SK-N-SH (cell line): ENCODE measurements around the gene MYLK2. TPM values are rescaled to one million over a fixed set of nuclear protein-coding genes. Genes with fewer than 3 reads are reported as not detected.

Experiments
- CTCF ChIA-PET: fragments of 300-600, 350-600 bp; formaldehyde crosslinking; extraction: SDS; loops from one replicate; lab custom pipeline; 2021; lab: Yijun Ruan, JAX
- POLR2A ChIA-PET: fragments of 350-600 bp; sonication (Branson Sonifier 250); formaldehyde crosslinking; extraction: SDS; loops from one replicate; lab custom pipeline; 2020; ENCODE audit warnings: antibody characterized with exemption, inconsistent platforms; lab: Yijun Ruan, JAX
- DNase-seq: peaks from one replicate; pipeline ENCODE4 v3.0.0; 2012
- H2AFZ ChIP-seq: fragments of 200-600 bp; sonication (generic); 2 replicates; pipeline ENCODE4 v1.8.1; 2016; ENCODE audit warnings: antibody characterized with exemption, mild to moderate bottlenecking, low read depth
- H3F3A ChIP-seq: fragments of 200-600 bp; sonication (generic); replicated peaks from 2 replicates; pipeline ENCODE3; 2016; ENCODE audit warnings: antibody characterized with exemption, mild to moderate bottlenecking; ENCODE audit not compliant: insufficient read depth
- H3K27ac ChIP-seq, 2 experiments: fragments of 200-500 bp in 1 of 2; fragments of 200-600 bp in 1 of 2; sonication (Bioruptor generic) in 1 of 2; sonication (generic), shearing (Covaris generic) in 1 of 2; 2 replicates each; pipeline versions ENCODE4 v1.5.1 to v1.6.1; 2014 to 2016; ENCODE audit warnings: low read depth in 2 of 2, inconsistent platforms in 1 of 2, low read length in 1 of 2, mild to moderate bottlenecking in 1 of 2, mixed read lengths in 1 of 2
- H3K27me3 ChIP-seq: fragments of 200-600 bp; sonication (generic), shearing (Covaris generic); 2 replicates; pipeline ENCODE4 v1.6.1; 2016; ENCODE audit warnings: mixed run types; ENCODE audit not compliant: insufficient read depth
- H3K36me3 ChIP-seq, 2 experiments: fragments of 200-500 bp in 1 of 2; fragments of 200-600 bp in 1 of 2; sonication (Bioruptor generic) in 1 of 2; sonication (generic) in 1 of 2; replicated peaks in 1 of 2; 2 replicates each; pipeline versions ENCODE3 to v1.5.1; 2014 to 2016; ENCODE audit warnings: low read length in 1 of 2, mild to moderate bottlenecking in 1 of 2; ENCODE audit not compliant: insufficient read depth in 2 of 2, control insufficient read depth in 1 of 2
- H3K4me1 ChIP-seq, 2 experiments: fragments of 200-500 bp in 1 of 2; fragments of 200-600 bp in 1 of 2; sonication (Bioruptor generic) in 1 of 2; sonication (generic), shearing (Covaris generic) in 1 of 2; 2 replicates each; pipeline versions ENCODE4 v1.5.1 to v1.6.1; 2014 to 2016; ENCODE audit warnings: low read depth in 1 of 2, low read length in 1 of 2, mixed run types in 1 of 2; ENCODE audit not compliant: insufficient read depth in 2 of 2, control insufficient read depth in 1 of 2
- H3K4me2 ChIP-seq: fragments of 200-600 bp; sonication (generic), shearing (Covaris generic); 2 replicates; pipeline ENCODE4 v1.6.1; 2017; ENCODE audit warnings: mixed run types
- H3K4me3 ChIP-seq, 2 experiments: fragments of 200-500 bp in 1 of 2; fragments of 200-600 bp in 1 of 2; sonication (Bioruptor generic) in 1 of 2; sonication (generic), shearing (Covaris generic) in 1 of 2; 2 replicates each; pipeline versions ENCODE4 v1.5.1 to v1.8.1; 2014 to 2016; ENCODE audit warnings: low read depth in 2 of 2, inconsistent platforms in 1 of 2, low read length in 1 of 2, mild to moderate bottlenecking in 1 of 2, mixed read lengths in 1 of 2, moderate library complexity in 1 of 2
- H3K79me2 ChIP-seq: fragments of 200-600 bp; sonication (generic); 2 replicates; pipeline ENCODE4 v1.8.1; 2017; ENCODE audit warnings: mild to moderate bottlenecking; ENCODE audit not compliant: insufficient read depth
- H3K9ac ChIP-seq: fragments of 200-600 bp; sonication (generic); 2 replicates; pipeline ENCODE4 v1.6.1; 2017; ENCODE audit warnings: mixed run types
- H3K9me2 ChIP-seq: fragments of 200-600 bp; sonication (generic); 2 replicates; pipeline ENCODE4 v1.6.1; 2017; ENCODE audit warnings: mixed run types
- H3K9me3 ChIP-seq: fragments of 200-600 bp; sonication (generic); 2 replicates; pipeline ENCODE4 v1.6.1; 2017; ENCODE audit warnings: mixed run types, mild to moderate bottlenecking, moderate library complexity
- H4K20me1 ChIP-seq: fragments of 200-600 bp; sonication (generic); 2 replicates; pipeline ENCODE4 v1.6.1; 2017; ENCODE audit warnings: mild to moderate bottlenecking, mixed run types; ENCODE audit not compliant: insufficient read depth
- CHD2 ChIP-seq: fragments of 150-350 bp; IDR thresholded peaks from 2 replicates; pipeline ENCODE4 v1.6.1; 2018; ENCODE audit warnings: low read length; ENCODE audit not compliant: partially characterized antibody
- ELF1 ChIP-seq: IDR thresholded peaks from 2 replicates; pipeline ENCODE4 v1.4.0; 2012
- EP300 ChIP-seq, 2 experiments: IDR thresholded peaks; 2 replicates each; pipeline versions ENCODE4 v1.4.0 to v1.6.1; 2012; ENCODE audit warnings: borderline replicate concordance in 1 of 2, low read depth in 1 of 2, low read length in 1 of 2
- GABPA ChIP-seq: IDR thresholded peaks from 2 replicates; pipeline ENCODE4 v1.4.0; 2012; ENCODE audit warnings: low read depth, mild to moderate bottlenecking
- NFIC ChIP-seq: IDR thresholded peaks from 2 replicates; pipeline ENCODE4 v1.4.0; 2012; ENCODE audit warnings: borderline replicate concordance
- PBX3 ChIP-seq: IDR thresholded peaks from 2 replicates; pipeline ENCODE4; 2012
- RAD21 ChIP-seq: IDR thresholded peaks from 2 replicates; pipeline ENCODE4 v1.6.1; 2012; ENCODE audit warnings: mild to moderate bottlenecking, low read length
- RCOR1 ChIP-seq: fragments of 150-350 bp; IDR thresholded peaks from 2 replicates; pipeline ENCODE4 v1.6.1; 2017; ENCODE audit warnings: antibody characterized with exemption, low read length
- RFX5 ChIP-seq: IDR thresholded peaks from 2 replicates; pipeline ENCODE4 v1.6.1; 2012; ENCODE audit warnings: mild to moderate bottlenecking, improper control_type of control experiment, low read length
- RXRA ChIP-seq: IDR thresholded peaks from 2 replicates; pipeline ENCODE4 v1.4.0; 2012; ENCODE audit warnings: low read depth, mild to moderate bottlenecking, borderline replicate concordance
- TCF12 ChIP-seq: IDR thresholded peaks from 2 replicates; pipeline ENCODE4 v1.4.0; 2012
- TEAD4 ChIP-seq: IDR thresholded peaks from 2 replicates; pipeline ENCODE4 v1.4.0; 2012; ENCODE audit warnings: mild to moderate bottlenecking, borderline replicate concordance; ENCODE audit not compliant: insufficient read depth
- USF1 ChIP-seq: IDR thresholded peaks from 2 replicates; pipeline ENCODE4 v1.4.0; 2012; ENCODE audit warnings: low read depth, borderline replicate concordance
- YY1 ChIP-seq: IDR thresholded peaks from 2 replicates; pipeline ENCODE4 v1.4.0; 2012; ENCODE audit warnings: low read depth, mild to moderate bottlenecking
- ZBTB33 ChIP-seq: IDR thresholded peaks from 2 replicates; pipeline ENCODE4 v1.4.0; 2012; ENCODE audit warnings: low read depth, borderline replicate concordance
- WGBS: methylation state at CpG from one replicate; pipeline ENCODE4 v1.1.6; 2017; ENCODE audit warnings: low lambda C conversion rate; 5-methylcytosine and 5-hydroxymethylcytosine counted together
- polyA plus RNA-seq, 3 experiments: library from polyadenylated mRNA; depleted of rRNA; stranded (reverse); fragments of >200 nt; gene quantifications; 2 replicates each; pipeline ENCODE4 v1.2.3, GENCODE V29; 2012

The MYLK2 gene
- polyA plus RNA-seq, 1 of the 3 experiments (the other 2 are of a cell fraction), result 0.21 TPM

GRCh38 chr20:31808481-31808880 is 10.7 kb upstream of the MYLK2 start:
- Histone ChIP-seq H3K36me3 (peaks cover 18 to 24% of the 10 kb centered on the region in 2 experiments), H2AFZ (no peak overlapping the region), H3K27ac (peak overlapping the region in 1 of 2 experiments; percentile 13; a peak in 1 of 4 replicates), H4K20me1 (no peaks in the 10 kb centered on the region), H3K9me3 (no peaks in the 10 kb centered on the region), H3K27me3 (no peaks in the 10 kb centered on the region), H3K79me2 (no peaks in the 10 kb centered on the region), H3K4me3 (no peak overlapping the region), H3K9me2 (no peaks in the 10 kb centered on the region), H3K4me1 (peaks cover 10 to 17% of the 10 kb centered on the region in 2 experiments; a peak in 3 of 4 replicates), H3K9ac (no peak overlapping the region), H3K4me2 (no peak overlapping the region), H3F3A (peaks cover 20% of the 10 kb centered on the region)
- DNase-seq, result no peak
- ChIA-PET POLR2A (no interaction called here), CTCF (interaction anchor here (1.4 to 3.6 kb wide), 2 partner anchors 14 to 38 kb away, joined by 4 to 23 read pairs; no protein-coding TSS in a partner anchor)
- 100% methylated on average over 3 of the region's 3 CpGs for WGBS
- TF ChIP-seq NFIC, result no peak
- TF ChIP-seq GABPA, result no peak
- no peak for TF ChIP-seq PBX3
- no peak for TF ChIP-seq RFX5
- no peak for TF ChIP-seq CHD2
- no peak for TF ChIP-seq RCOR1
- no peak for TF ChIP-seq TEAD4
- no peak for TF ChIP-seq ELF1
- TF ChIP-seq YY1, result no peak
- TF ChIP-seq ZBTB33, result no peak
- TF ChIP-seq RAD21, result no peak

GRCh38 chr20:31809661-31810060 is 9.5 kb upstream of the MYLK2 start:
- 94% methylated on average over 3 of the region's 3 CpGs for WGBS
- Histone ChIP-seq H3K36me3 (peaks cover 12 to 23% of the 10 kb centered on the region in 2 experiments), H3F3A (peaks cover 14% of the 10 kb centered on the region), H3K27me3 (no peaks in the 10 kb centered on the region), H4K20me1 (no peaks in the 10 kb centered on the region), H3K27ac (peak overlapping the region in 1 of 2 experiments; percentile 41; a peak in 2 of 4 replicates), H3K9ac (no peak overlapping the region), H3K4me1 (peaks cover 7 to 10% of the 10 kb centered on the region in 2 experiments; a peak in 2 of 4 replicates), H3K79me2 (no peaks in the 10 kb centered on the region), H3K9me2 (no peaks in the 10 kb centered on the region), H2AFZ (no peak overlapping the region), H3K4me3 (no peak overlapping the region), H3K9me3 (no peaks in the 10 kb centered on the region), H3K4me2 (no peak overlapping the region)
- POLR2A ChIA-PET, result no interaction called here
- TF ChIP-seq RCOR1 (no peak), RAD21 (no peak), ELF1 (no peak), RXRA (no peak), TCF12 (no peak), EP300 (IDR thresholded peaks at IDR 0.05; ENCODE audit: borderline replicate concordance in 1 of 2, low read depth in 1 of 2, low read length in 1 of 2) (no peak), USF1 (no peak), RFX5 (no peak)
- no peak for DNase-seq
- CTCF ChIA-PET, result interaction anchor here (1.1 to 3.6 kb wide), 3 partner anchors 13 to 247 kb away, joined by 3 to 23 read pairs (median 4); partner anchors contain the start of gene PDRG1
